ENCODE measurements around the gene PIK3C2A.

PIK3C2A gene

DNA sequence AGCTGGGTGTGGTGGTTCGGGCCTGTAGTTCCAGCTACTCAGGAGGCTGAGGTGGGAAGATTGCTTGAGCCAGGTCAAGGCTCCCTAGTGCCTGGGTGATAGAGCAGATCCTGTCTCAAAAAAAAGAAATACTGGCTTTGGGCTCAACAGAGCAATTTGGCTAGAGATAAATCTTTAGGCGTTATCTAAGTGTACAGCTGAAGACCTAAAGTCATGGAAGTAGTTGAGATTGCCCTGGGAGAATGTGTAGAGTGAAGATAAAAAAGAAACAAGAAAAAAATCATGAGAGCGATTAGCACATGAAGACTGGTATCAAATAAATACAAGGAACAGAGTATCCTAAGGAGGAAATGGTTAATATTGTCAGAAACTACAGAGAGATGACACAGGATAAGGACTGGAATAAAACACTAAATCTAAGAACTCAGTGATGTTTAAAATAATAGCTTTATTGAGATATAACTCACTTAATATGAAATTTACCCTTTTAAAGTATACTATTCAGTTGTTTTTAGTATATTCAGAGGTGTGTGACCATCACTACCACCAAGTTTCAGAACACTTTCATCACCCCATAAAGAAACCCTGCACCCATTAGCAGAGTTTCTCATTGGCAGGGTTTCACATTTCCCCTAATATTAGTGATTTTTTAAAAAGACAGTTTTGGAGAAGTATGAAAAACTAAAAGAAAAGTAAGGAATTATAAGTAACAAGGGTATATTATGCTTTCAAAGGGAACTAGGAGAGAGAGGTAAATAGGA is 20.7 kb downstream of the PIK3C2A start:
- Histone ChIP-seq H2AFZ (ENCODE audit: low read depth) (no peak overlapping the region), H3K4me3 (IDR thresholded peaks at IDR 0.05; ENCODE audit: insufficient read depth, low read depth, low read length) (no peak overlapping the region), H3K27ac (no peak overlapping the region), H3K36me3 (ENCODE audit: insufficient read depth) (no peaks in the 10 kb centered on the region), H3K27me3 (ENCODE audit: insufficient read depth, low read depth) (no peaks in the 10 kb centered on the region), H3K9ac (no peak overlapping the region), H4K20me1 (ENCODE audit: insufficient read depth) (no peaks in the 10 kb centered on the region), H3K79me2 (ENCODE audit: insufficient read depth, low read depth) (peaks cover 4% of the 10 kb centered on the region; the same call in 1 of the 2 replicates), H3K4me1 (ENCODE audit: low read depth, poor library complexity, severe bottlenecking) (peaks cover 39% of the 10 kb centered on the region), H3K4me2 (peak overlapping the region; percentile 33)
- TF ChIP-seq, protein P1, sequence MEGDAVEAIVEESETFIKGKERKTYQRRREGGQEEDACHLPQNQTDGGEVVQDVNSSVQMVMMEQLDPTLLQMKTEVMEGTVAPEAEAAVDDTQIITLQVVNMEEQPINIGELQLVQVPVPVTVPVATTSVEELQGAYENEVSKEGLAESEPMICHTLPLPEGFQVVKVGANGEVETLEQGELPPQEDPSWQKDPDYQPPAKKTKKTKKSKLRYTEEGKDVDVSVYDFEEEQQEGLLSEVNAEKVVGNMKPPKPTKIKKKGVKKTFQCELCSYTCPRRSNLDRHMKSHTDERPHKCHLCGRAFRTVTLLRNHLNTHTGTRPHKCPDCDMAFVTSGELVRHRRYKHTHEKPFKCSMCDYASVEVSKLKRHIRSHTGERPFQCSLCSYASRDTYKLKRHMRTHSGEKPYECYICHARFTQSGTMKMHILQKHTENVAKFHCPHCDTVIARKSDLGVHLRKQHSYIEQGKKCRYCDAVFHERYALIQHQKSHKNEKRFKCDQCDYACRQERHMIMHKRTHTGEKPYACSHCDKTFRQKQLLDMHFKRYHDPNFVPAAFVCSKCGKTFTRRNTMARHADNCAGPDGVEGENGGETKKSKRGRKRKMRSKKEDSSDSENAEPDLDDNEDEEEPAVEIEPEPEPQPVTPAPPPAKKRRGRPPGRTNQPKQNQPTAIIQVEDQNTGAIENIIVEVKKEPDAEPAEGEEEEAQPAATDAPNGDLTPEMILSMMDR (conservative IDR thresholded peaks at IDR 0.05; ENCODE audit: low read depth, low read length), result no peak

DNA sequence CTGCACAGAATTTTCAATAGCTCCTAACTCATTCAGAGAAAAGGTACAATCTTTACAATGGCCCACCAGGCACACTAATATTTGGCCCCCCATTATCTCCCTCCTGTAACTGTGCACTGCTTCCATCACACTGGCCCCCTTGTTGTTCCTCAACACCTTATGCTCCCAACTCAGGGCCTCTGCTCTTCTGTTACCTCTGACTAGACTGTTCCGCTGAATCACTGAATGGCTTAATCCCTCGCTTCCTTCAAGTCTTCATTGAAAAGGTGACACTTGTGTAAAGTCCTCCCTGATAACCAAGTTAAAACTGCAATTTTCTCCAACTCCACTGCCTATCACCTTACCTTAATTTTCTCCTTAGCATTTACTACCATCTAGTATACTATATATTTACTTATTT is 21.8 kb downstream of the PIK3C2A start:
- Histone ChIP-seq H3K4me1 (ENCODE audit: low read depth, poor library complexity, severe bottlenecking) (peaks cover 39% of the 10 kb centered on the region), H3K79me2 (ENCODE audit: insufficient read depth, low read depth) (peaks cover 4% of the 10 kb centered on the region; the same call in 1 of the 2 replicates), H3K27ac (no peak overlapping the region), H3K4me3 (IDR thresholded peaks at IDR 0.05; ENCODE audit: insufficient read depth, low read depth, low read length) (no peak overlapping the region), H2AFZ (ENCODE audit: low read depth) (no peak overlapping the region), H3K36me3 (ENCODE audit: insufficient read depth) (no peaks in the 10 kb centered on the region), H3K4me2 (no peak overlapping the region), H3K27me3 (ENCODE audit: insufficient read depth, low read depth) (no peaks in the 10 kb centered on the region), H4K20me1 (ENCODE audit: insufficient read depth) (no peaks in the 10 kb centered on the region), H3K9ac (no peak overlapping the region)
- TF ChIP-seq, protein P1 (conservative IDR thresholded peaks at IDR 0.05; ENCODE audit: low read depth, low read length), result no peak

DNA sequence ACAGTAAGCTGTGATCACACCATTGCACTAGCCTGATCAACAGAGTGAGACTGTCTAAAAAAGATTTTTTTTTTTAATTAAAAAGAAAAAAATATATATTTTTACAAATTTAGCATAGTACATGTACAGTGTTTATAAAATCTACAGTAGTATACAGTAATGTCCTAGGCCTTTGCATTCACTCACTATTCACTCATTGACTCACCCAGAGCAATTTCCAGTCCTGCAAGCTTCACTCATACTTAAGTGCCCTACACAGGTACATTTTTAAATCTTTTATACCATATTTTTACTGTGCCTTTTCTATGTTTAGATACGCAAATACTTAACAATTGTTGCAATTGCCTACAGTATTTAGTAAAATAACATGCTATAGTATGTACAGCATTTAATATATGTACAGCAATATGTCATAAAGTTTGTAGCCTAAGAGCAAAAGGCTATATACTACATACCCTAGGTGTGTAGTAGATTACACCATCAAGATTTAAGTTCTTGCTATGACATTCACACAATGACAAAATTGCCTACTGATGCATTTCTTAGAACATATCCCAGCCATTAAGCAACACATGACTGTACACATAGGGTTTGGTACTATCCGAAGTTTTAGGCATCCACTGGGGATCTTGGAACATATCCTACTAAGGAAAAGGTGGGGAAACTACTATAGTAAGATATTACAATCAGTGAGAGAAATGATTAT is 22.8 kb downstream of the PIK3C2A start:
- Histone ChIP-seq H3K79me2 (ENCODE audit: insufficient read depth, low read depth) (peaks cover 10% of the 10 kb centered on the region; the same call in 1 of the 2 replicates), H4K20me1 (ENCODE audit: insufficient read depth) (no peaks in the 10 kb centered on the region), H3K4me1 (ENCODE audit: low read depth, poor library complexity, severe bottlenecking) (peaks cover 39% of the 10 kb centered on the region), H2AFZ (ENCODE audit: low read depth) (no peak overlapping the region), H3K4me2 (no peak overlapping the region), H3K36me3 (ENCODE audit: insufficient read depth) (no peaks in the 10 kb centered on the region), H3K27ac (no peak overlapping the region), H3K9ac (no peak overlapping the region), H3K4me3 (IDR thresholded peaks at IDR 0.05; ENCODE audit: insufficient read depth, low read depth, low read length) (no peak overlapping the region), H3K27me3 (ENCODE audit: insufficient read depth, low read depth) (no peaks in the 10 kb centered on the region)
- TF ChIP-seq, protein P1 (conservative IDR thresholded peaks at IDR 0.05; ENCODE audit: low read depth, low read length), result no peak

DNA sequence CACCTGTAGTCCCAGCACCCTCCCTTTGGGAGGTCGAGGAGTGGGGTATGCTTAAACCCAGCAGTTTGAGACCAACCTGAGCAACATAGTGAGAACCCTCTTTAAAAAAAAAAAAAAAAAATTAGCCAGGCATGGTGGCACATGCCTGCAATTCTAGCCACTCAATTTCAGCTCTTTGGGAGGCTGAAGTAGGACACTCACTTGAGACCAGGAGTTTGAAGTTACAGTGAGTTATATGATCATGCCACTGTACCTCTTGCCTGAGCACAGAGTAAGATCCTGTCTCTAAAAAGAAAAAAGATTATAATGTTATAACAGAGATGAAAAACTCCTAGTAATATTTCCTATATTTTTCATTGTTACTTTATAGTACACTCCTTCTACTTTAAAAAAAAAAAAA is 23.9 kb downstream of the PIK3C2A start:
- Histone ChIP-seq H3K27me3 (ENCODE audit: insufficient read depth, low read depth) (no peaks in the 10 kb centered on the region), H3K79me2 (ENCODE audit: insufficient read depth, low read depth) (peaks cover 10% of the 10 kb centered on the region; the same call in 1 of the 2 replicates), H4K20me1 (ENCODE audit: insufficient read depth) (no peaks in the 10 kb centered on the region)

More for the DNA sequence above, 23.9 kb downstream of the PIK3C2A start:
- H3K27ac ChIP-seq, result no peak overlapping the region
- no peak overlapping the region for H2AFZ ChIP-seq (ENCODE audit: low read depth)
- TF ChIP-seq, protein P1 (conservative IDR thresholded peaks at IDR 0.05; ENCODE audit: low read depth, low read length), result no peak
- H3K9ac ChIP-seq, result no peak overlapping the region
- peaks cover 29% of the 10 kb centered on the region for H3K4me1 ChIP-seq (ENCODE audit: low read depth, poor library complexity, severe bottlenecking)
- H3K4me3 ChIP-seq (IDR thresholded peaks at IDR 0.05; ENCODE audit: insufficient read depth, low read depth, low read length), result no peak overlapping the region
- H3K4me2 ChIP-seq, result no peak overlapping the region
- no peaks in the 10 kb centered on the region for H3K36me3 ChIP-seq (ENCODE audit: insufficient read depth)
